K562 (cell line): ENCODE results near the gene MALAT1. TPM values are rescaled to one million over a fixed set of nuclear protein-coding genes. Genes with fewer than 3 reads are reported as not detected.
A peak's percentile ranks its signal among the peaks of the same experiment; 100 is the strongest.

Experiments
- ARNT ChIP-seq, 2 experiments: fragments of 450-650 bp; IDR thresholded peaks; 2 replicates each; pipeline ENCODE4 v1.6.1; 2016; ENCODE audit warnings: mild to moderate bottlenecking in 1 of 2
- ASH1L ChIP-seq: fragments of 450-650 bp; IDR thresholded peaks from 2 replicates; pipeline ENCODE4 v1.6.1; 2018; ENCODE audit warnings: borderline replicate concordance, mild to moderate bottlenecking, low read depth; ENCODE audit not compliant: partially characterized antibody
- DMBX1 ChIP-seq: fragments of 250-450 bp; sonication (Bioruptor Pico); IDR thresholded peaks from 2 replicates; pipeline ENCODE4 v1.8.0; 2022; ENCODE audit warnings: inconsistent platforms, mild to moderate bottlenecking, moderate library complexity, borderline replicate concordance
- EWSR1 ChIP-seq: fragments of 450-650 bp; IDR thresholded peaks from 2 replicates; pipeline ENCODE4 v1.6.1; 2018; ENCODE audit warnings: borderline replicate concordance, mild to moderate bottlenecking, low read depth, moderate library complexity; ENCODE audit not compliant: partially characterized antibody
- FOXM1 ChIP-seq, 2 experiments: fragments of 450-650 bp in 1 of 2; sonication (generic) in 1 of 2; formaldehyde crosslinking in 1 of 2; IDR thresholded peaks; 2 replicates each; pipeline versions ENCODE4 v1.6.1 to v1.9.0; 2017 to 2022; ENCODE audit warnings: low read depth in 2 of 2, mild to moderate bottlenecking in 2 of 2, missing genetic modification reagents in 1 of 2, moderate library complexity in 1 of 2
- GABPB1 ChIP-seq: sonication (generic); formaldehyde crosslinking; IDR thresholded peaks from 2 replicates; pipeline ENCODE4 v1.8.0; 2022; ENCODE audit warnings: mild to moderate bottlenecking, missing genetic modification reagents
- HIVEP1 ChIP-seq: fragments of 250-450 bp; sonication (Bioruptor Pico); IDR thresholded peaks from 2 replicates; pipeline ENCODE4 v1.4.0; 2020; ENCODE audit warnings: mild to moderate bottlenecking
- HNRNPK ChIP-seq: fragments of 200-400 bp; formaldehyde crosslinking; IDR thresholded peaks from one replicate; pipeline ENCODE4 v1.6.1; 2018; ENCODE audit warnings: mild to moderate bottlenecking, low read depth, low read length; ENCODE audit not compliant: poor library complexity, severe bottlenecking
- KDM2B ChIP-seq: fragments of 250-450 bp; sonication (Bioruptor Pico); IDR thresholded peaks from 2 replicates; pipeline ENCODE4 v1.8.0; 2021; ENCODE audit warnings: mild to moderate bottlenecking, moderate library complexity
- NFE2 ChIP-seq: IDR thresholded peaks from 2 replicates; pipeline ENCODE4 v1.6.1; 2014; ENCODE audit warnings: antibody characterized with exemption, low read depth
- PML ChIP-seq: IDR thresholded peaks from 2 replicates; pipeline ENCODE4 v1.6.1; 2012; ENCODE audit warnings: low read length, inconsistent platforms
- POLR2AphosphoS2 ChIP-seq: IDR thresholded peaks from 2 replicates; pipeline ENCODE4 v1.6.1; 2012; ENCODE audit warnings: low read length, improper control_type of control experiment
- PTRF ChIP-seq: fragments of 450-650 bp; IDR thresholded peaks from 2 replicates; pipeline ENCODE4 v1.6.1; 2016; ENCODE audit warnings: mild to moderate bottlenecking, missing genetic modification characterization, missing compliant biosample characterization
- RAD51 ChIP-seq: fragments of 450-650 bp; IDR thresholded peaks from 2 replicates; pipeline ENCODE4 v1.7.1; 2016; ENCODE audit warnings: low read depth, mild to moderate bottlenecking, borderline replicate concordance
- RBM34 ChIP-seq: fragments of 200-400 bp; formaldehyde crosslinking; IDR thresholded peaks from 2 replicates; pipeline ENCODE4 v1.6.1; 2018; ENCODE audit warnings: low read length, borderline replicate concordance; ENCODE audit not compliant: insufficient read depth
- SMAD4 ChIP-seq: fragments of 250-450 bp; sonication (Bioruptor Pico); conservative IDR thresholded peaks from 2 replicates; pipeline ENCODE4 v1.8.0; 2021; ENCODE audit warnings: inconsistent platforms, mild to moderate bottlenecking, moderate library complexity
- THRB ChIP-seq: fragments of 450-650 bp; formaldehyde crosslinking; conservative IDR thresholded peaks from 2 replicates; pipeline ENCODE4 v1.4.0; 2022; ENCODE audit warnings: mild to moderate bottlenecking, missing genetic modification characterization
- TRIM28 ChIP-seq: fragments of 450-650 bp; IDR thresholded peaks from 2 replicates; pipeline ENCODE4 v1.6.1; 2017
- XRCC5 ChIP-seq: fragments of 200-400 bp; formaldehyde crosslinking; IDR thresholded peaks from 2 replicates; pipeline ENCODE4 v1.6.1; 2017; ENCODE audit warnings: low read depth, mild to moderate bottlenecking, low read length
- ZFPM2 ChIP-seq: fragments of 250-450 bp; sonication (Bioruptor Pico); IDR thresholded peaks from 2 replicates; pipeline ENCODE4 v1.5.1; 2022; ENCODE audit warnings: mild to moderate bottlenecking
- ZNF3 ChIP-seq: fragments of 250-450 bp; sonication (Bioruptor Pico); IDR thresholded peaks from 2 replicates; pipeline ENCODE4 v1.5.0; 2021; ENCODE audit warnings: mild to moderate bottlenecking, moderate library complexity
- polyA plus RNA-seq, 8 experiments: library from polyadenylated mRNA; depleted of rRNA in 4 of 8; stranded (reverse) in 5 of 8; unstranded in 3 of 8; fragments of >200 nt; fragmentation: Nextera tagmentation in 2 of 8; fragmentation: Illumina TruSeq in 1 of 8; extraction: Ambion mirVana in 2 of 8; extraction: Trizol in 1 of 8; gene quantifications; 2 replicates each; pipeline versions ENCODE4 v1.2.1 to v1.2.3, GENCODE V29; 2011 to 2014; ENCODE audit warnings: inconsistent platforms in 1 of 8, missing spikeins in 1 of 8
- total RNA-seq, 7 experiments: library from RNA; depleted of rRNA in 6 of 7; stranded (reverse); fragments of >200 nt in 6 of 7; fragmentation: Illumina TruSeq in 2 of 7; extraction: Trizol in 2 of 7; gene quantifications; 2 replicates each; pipeline versions ENCODE4 v1.2.1 to v1.2.3, GENCODE V29; 2011 to 2021; ENCODE audit warnings: low replicate concordance in 1 of 7
- TF ChIP-seq, protein P1 (sequence below): fragments of 200-800 bp; sonication (Bioruptor generic); IDR thresholded peaks from 2 replicates; pipeline ENCODE4 v1.6.1; 2017; ENCODE audit warnings: missing genetic modification characterization, missing compliant biosample characterization
- TF ChIP-seq, protein P2 (sequence below), 2 experiments: fragments of 450-650 bp; conservative IDR thresholded peaks; 2 replicates each; pipeline ENCODE4 v1.6.1; 2017; ENCODE audit warnings: mild to moderate bottlenecking in 2 of 2, moderate library complexity in 2 of 2

The MALAT1 gene
- total and polyA plus RNA-seq, 9 of the 15 experiments (the other 6 are each of a cell fraction or from before 2014, with no cell fraction given): 363 to 8,715 (median 2,351) TPM

DNA sequence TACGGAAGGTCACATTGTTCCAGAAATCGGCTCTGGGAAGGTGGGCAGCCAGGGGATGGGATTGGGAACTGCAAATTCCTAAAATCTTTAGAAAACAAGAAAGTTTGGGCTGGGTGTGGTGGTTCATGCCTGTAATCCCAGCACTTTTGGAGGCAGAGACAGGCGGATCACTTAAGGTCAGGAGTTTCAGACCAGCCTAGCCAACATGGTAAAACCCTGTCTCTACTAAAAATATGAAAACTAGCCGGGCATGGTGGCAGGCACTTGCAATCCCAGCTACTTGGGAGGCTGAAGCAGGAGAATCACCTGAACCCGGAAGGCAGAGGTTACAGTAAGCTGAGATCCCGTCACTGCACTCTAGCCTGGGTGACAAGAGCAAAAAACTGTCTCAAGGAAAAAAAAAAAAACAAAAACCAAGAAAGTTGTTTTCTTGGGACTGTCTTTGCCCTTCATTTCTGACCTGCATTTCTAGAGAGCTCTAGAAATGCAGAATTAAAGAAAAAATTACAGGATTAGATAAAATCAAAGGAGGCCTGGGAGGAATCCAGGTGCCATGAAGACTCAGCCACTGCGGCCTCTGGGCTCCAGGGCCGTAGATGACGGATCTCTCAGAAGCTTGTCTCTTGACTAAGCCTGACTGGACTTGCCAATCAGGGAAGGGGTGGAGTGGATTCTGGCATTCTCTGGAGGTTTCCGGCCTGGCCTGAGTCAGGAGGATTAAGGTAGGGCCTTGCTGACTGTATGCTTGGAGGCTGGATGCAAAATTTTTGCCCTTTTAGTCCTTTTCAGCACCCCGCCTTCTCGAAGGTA lies 5.3 kb upstream of the MALAT1 start (continued):
- TF ChIP-seq, protein P1, sequence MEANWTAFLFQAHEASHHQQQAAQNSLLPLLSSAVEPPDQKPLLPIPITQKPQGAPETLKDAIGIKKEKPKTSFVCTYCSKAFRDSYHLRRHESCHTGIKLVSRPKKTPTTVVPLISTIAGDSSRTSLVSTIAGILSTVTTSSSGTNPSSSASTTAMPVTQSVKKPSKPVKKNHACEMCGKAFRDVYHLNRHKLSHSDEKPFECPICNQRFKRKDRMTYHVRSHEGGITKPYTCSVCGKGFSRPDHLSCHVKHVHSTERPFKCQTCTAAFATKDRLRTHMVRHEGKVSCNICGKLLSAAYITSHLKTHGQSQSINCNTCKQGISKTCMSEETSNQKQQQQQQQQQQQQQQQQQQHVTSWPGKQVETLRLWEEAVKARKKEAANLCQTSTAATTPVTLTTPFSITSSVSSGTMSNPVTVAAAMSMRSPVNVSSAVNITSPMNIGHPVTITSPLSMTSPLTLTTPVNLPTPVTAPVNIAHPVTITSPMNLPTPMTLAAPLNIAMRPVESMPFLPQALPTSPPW (CRISPR knock-in tag): no peak
- TF ChIP-seq POLR2AphosphoS2 (no peak), EWSR1 (no peak), THRB (no peak), RBM34 (no peak), ZFPM2 (no peak), TRIM28 (no peak), PML (no peak; the same call in 1 of the 2 replicates), KDM2B (CRISPR knock-in tag) (no peak), ZNF3 (CRISPR knock-in tag) (no peak), PTRF (tag) (0 out of 2 replicates have a peak, but pooled peaks have one; percentile 12), SMAD4 (CRISPR knock-in tag) (0 out of 2 replicates have a peak, but pooled peaks have one; percentile 24), HIVEP1 (CRISPR knock-in tag) (no peak), HNRNPK (no peak), RAD51 (no peak), ARNT (IDR thresholded peaks at IDR 0.05) (peak in 1 of 2 experiments; percentile 97; a peak in 2 of 4 replicates), XRCC5 (0 out of 2 replicates have a peak, but pooled peaks have one; percentile 34), NFE2 (peak; percentile 40; the same call in 1 of the 2 replicates), GABPB1 (CRISPR knock-in tag) (peak; percentile 44; the same call in 1 of the 2 replicates), DMBX1 (CRISPR knock-in tag) (peak; percentile 66; the same call in 1 of the 2 replicates), FOXM1 (IDR thresholded peaks at IDR 0.05; ENCODE audit: low read depth) (no peak), FOXM1 (CRISPR knock-in tag; IDR thresholded peaks at IDR 0.05; ENCODE audit: low read depth) (no peak), ASH1L (no peak)
- TF ChIP-seq, protein P2, sequence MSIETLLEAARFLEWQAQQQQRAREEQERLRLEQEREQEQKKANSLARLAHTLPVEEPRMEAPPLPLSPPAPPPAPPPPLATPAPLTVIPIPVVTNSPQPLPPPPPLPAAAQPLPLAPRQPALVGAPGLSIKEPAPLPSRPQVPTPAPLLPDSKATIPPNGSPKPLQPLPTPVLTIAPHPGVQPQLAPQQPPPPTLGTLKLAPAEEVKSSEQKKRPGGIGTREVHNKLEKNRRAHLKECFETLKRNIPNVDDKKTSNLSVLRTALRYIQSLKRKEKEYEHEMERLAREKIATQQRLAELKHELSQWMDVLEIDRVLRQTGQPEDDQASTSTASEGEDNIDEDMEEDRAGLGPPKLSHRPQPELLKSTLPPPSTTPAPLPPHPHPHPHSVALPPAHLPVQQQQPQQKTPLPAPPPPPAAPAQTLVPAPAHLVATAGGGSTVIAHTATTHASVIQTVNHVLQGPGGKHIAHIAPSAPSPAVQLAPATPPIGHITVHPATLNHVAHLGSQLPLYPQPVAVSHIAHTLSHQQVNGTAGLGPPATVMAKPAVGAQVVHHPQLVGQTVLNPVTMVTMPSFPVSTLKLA (conservative IDR thresholded peaks at IDR 0.05): 0 out of 4 replicates have a peak, but pooled peaks of 1 of the 2 experiments have one; percentile 9
